Fibroblast of pulmonary artery (primary cell): ENCODE results near the gene RAPGEF6.

ENCODE experiments used
- DNase-seq: peaks from one replicate; pipeline ENCODE4 v3.0.0-alpha.2; 2010; ENCODE audit warnings: low read depth
- H3K4me3 ChIP-seq: replicated peaks from 2 replicates; pipeline ENCODE4 v1.5.1; 2011; ENCODE audit warnings: low read depth, mild to moderate bottlenecking, control low read depth, low read length, moderate library complexity
- TF ChIP-seq, protein P1 (sequence below): IDR thresholded peaks from 2 replicates; pipeline ENCODE4 v1.5.1; 2011; ENCODE audit warnings: mild to moderate bottlenecking, control low read depth, low read length, inconsistent platforms; ENCODE audit errors: missing control alignments

Gene RAPGEF6

GRCh38 chr5:131542723-131543122 lies 92.3 kb downstream of the RAPGEF6 start:
- TF ChIP-seq, protein P1, sequence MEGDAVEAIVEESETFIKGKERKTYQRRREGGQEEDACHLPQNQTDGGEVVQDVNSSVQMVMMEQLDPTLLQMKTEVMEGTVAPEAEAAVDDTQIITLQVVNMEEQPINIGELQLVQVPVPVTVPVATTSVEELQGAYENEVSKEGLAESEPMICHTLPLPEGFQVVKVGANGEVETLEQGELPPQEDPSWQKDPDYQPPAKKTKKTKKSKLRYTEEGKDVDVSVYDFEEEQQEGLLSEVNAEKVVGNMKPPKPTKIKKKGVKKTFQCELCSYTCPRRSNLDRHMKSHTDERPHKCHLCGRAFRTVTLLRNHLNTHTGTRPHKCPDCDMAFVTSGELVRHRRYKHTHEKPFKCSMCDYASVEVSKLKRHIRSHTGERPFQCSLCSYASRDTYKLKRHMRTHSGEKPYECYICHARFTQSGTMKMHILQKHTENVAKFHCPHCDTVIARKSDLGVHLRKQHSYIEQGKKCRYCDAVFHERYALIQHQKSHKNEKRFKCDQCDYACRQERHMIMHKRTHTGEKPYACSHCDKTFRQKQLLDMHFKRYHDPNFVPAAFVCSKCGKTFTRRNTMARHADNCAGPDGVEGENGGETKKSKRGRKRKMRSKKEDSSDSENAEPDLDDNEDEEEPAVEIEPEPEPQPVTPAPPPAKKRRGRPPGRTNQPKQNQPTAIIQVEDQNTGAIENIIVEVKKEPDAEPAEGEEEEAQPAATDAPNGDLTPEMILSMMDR = no peak
- no peak for DNase-seq
- no peak overlapping the region for H3K4me3 ChIP-seq

GRCh38 chr5:131541762-131542161 lies 93.3 kb downstream of the RAPGEF6 start:
- TF ChIP-seq, protein P1 = no peak
- DNase-seq = peak; percentile 68
- no peak overlapping the region for H3K4me3 ChIP-seq

DNA sequence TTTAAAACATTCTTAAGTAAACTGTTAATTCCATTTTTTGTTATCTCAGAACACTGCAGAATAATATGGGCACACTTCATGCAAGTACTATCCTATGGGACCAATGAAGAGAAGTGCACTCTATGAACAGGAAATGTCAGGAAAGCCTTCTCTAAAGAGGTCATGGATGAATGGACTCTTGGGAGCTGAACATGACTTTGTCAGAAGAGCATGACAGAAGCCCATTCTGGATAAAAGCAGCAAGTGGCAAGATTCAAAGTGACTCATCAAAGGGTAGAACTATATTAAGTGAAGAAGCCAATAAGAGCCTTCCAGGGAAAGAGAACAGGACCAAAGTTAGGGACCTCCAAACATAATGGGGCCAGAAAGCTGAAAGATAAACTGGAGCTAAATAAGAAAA lies 94.0 kb downstream of the RAPGEF6 start:
- H3K4me3 ChIP-seq = no peak overlapping the region
- TF ChIP-seq, protein P1 = no peak
- DNase-seq = no peak

- H3K4me3 ChIP-seq = no peak overlapping the region
- DNase-seq = no peak
- TF ChIP-seq, protein P1 = no peak
Measured at GRCh38 chr5:131539251-131539650, 95.8 kb downstream of the RAPGEF6 start.

DNA sequence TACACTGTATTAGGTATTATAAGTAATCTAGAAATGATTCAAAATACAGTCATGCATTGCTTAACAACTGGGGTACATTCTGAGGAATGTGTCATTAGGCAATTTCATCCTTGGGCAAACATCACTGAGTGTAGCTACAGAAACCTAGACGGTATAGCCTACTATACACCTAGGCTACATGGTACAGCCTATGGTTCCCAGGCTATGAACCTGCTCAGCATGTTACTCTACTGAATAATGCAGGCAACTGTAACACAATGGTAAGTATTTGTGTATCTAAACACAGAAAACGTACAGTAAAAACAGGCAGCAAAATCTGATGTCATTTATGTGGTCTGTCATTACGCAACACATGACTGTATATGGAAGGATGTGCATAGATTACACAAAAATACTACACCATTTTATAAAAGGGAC lies 96.8 kb downstream of the RAPGEF6 start:
- TF ChIP-seq, protein P1 = no peak
- peak; percentile 83 for DNase-seq
- no peak overlapping the region for H3K4me3 ChIP-seq

DNA sequence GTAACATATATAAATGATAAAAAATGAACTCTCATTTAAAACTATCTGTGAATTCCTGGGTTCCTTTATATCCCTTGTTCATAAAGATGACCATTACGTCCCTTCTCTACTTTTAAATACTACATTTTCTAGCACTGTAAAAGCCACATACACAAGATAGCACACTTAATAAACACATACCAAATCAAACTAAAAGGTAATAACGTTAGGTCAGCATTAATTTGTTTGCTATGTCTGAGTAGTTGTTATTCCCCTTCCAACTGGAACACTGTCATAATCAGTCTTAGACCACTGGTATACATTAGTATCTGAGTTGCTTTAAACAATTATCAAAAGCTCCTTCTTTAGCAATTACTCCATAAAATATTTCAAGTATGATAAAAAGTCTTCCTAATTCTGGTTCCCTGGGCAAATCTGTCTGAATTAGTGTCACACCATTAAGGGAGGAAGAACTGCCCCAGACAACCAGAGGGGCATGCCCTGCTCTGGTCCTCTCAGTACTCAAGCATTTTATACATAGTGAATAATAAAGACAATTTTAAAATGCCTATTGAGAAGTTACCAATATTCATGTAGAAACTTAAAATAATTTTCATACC lies 98.1 kb downstream of the RAPGEF6 start:
- TF ChIP-seq, protein P1 = no peak
- DNase-seq = no peak
- H3K4me3 ChIP-seq = no peak overlapping the region

DNA sequence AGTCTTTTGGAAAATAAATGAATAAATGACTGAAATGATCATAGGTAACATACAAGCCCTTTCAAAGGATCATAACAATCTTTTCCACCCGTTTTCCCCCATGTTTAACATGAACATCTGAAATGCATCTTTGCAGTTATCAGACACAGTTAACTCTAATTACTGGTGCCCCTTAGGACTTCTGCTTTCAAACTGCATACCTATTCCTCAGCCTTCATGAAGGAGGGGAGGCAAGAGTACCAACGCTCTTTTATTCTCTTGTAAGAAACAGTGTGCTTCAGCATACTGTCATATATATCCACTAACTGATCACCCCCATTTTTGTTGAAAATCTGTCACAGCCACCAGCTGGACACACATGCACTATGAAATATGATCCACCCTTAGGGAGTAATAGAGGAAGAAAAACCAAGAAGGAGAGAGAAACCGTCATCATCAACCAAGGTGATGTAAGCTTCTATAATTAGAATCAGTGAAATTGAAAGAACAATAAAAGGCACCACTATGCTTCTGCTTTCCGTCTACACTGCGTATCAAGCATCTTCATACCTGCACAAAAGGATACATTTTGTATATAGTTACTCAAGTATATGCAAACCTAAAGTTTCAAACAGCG lies 98.7 kb downstream of the RAPGEF6 start:
- no peak overlapping the region for H3K4me3 ChIP-seq
- TF ChIP-seq, protein P1 = no peak

More for the DNA sequence above, 98.7 kb downstream of the RAPGEF6 start:
- peak; percentile 52 for DNase-seq
